Measurements from ENCODE around the gene SANBR. TPM values are rescaled to one million over a fixed set of nuclear protein-coding genes. Genes with fewer than 3 reads are reported as not detected.

Gene SANBR
- total RNA-seq, 1 donor from 2014 or later = 16.0 TPM

- no peak for DNase-seq (ENCODE audit: extremely low read depth, low read depth, low spot score)
Measured at GRCh38 chr2:61089797-61090196, 24.1 kb downstream of the SANBR start.

DNA sequence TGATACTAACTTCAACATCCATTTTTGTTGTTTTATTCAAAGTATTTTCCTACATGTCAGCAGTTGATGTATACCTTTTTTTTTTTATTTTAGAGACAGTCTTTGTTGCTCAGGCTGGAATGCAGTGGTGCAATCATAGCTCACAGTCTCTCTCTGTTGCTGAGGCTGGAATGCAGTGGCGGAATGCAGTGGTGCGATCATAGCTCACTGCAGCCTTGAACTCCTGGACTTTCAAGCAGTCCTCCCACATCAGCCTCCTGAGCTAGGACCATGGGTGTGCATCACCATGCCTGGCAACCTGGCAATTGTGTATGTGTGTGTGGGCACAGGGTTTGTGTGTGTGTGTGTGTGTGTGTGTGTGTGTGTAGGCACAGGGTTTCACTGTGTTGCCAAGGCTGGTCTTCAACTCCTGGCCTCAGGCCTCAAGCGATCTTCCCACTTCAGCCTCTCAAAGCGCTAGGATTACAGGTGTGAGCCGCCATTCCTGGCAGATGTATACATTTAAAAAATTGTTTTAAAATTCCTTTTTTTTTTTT lies 24.8 kb downstream of the SANBR start:
- DNase-seq (ENCODE audit: extremely low read depth, low read depth, low spot score) = no peak

- no peak for DNase-seq (ENCODE audit: extremely low read depth, low read depth, low spot score)
Measured at GRCh38 chr2:61091485-61091884, 25.8 kb downstream of the SANBR start.

DNA sequence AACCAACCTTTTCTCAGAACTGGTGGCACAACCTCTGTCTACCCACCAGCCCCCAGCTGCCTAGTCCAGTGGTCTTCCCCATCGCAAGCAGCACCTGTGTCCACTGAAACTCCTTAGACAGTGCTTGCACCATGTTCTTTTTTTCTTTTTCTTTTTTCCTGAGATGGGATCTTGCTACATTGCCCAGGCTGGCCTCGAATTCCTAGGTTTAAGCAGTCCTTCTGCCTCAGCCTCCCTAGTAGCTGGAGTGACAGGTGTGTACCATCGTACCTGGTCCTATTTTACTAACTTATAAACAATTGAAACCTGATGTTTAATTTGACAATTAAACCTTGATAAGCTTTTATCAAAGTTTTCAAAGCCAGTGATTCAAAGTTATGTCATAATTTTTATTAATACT lies 30.8 kb downstream of the SANBR start:
- no peak for DNase-seq (ENCODE audit: extremely low read depth, low read depth, low spot score)

- DNase-seq (ENCODE audit: extremely low read depth, low read depth, low spot score) = no peak
Measured at GRCh38 chr2:61100801-61101200, 35.1 kb downstream of the SANBR start.

DNA sequence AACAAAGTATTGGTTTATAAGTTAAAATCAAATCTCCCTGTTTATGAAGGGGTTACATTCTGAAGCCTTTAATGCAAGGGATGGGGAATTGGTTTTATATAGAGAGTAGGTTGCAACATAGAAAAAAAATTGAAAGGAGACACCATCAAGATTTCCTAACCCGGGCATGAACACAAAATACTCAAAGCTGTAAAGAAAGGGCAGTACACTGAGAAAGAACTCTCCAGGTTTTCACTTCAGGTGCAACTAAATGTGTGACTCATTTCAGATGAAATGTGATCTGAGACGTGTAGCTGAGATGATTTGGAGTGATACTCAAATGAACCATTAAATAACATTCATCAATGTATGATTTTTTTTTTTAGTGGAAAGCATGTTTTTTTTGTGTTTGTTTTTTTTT lies 43.6 kb downstream of the SANBR start:
- DNase-seq (ENCODE audit: extremely low read depth, low read depth, low spot score) = no peak

- no peak for DNase-seq (ENCODE audit: extremely low read depth, low read depth, low spot score)
Measured at GRCh38 chr2:61111708-61112107, 46.0 kb downstream of the SANBR start.

GRCh38 chr2:61114147-61114546 lies 48.5 kb downstream of the SANBR start:
- DNase-seq (ENCODE audit: extremely low read depth, low read depth, low spot score) = no peak

Other genes starting within 250 kb of the SANBR start
- 10.7 and 17.3 TPM in 2 replicates for gene REL, start 184.3 kb upstream of the SANBR start, total RNA-seq
- 23.2 and 31.8 TPM in 2 replicates for gene PEX13, start 48.2 kb upstream of the SANBR start, total RNA-seq
- gene PUS10, start 47.6 kb upstream of the SANBR start, total RNA-seq = 9.3 and 16.0 TPM in 2 replicates
- gene C2orf74, start 96.3 kb downstream of the SANBR start, total RNA-seq = 8.3 and 15.3 TPM in 2 replicates

All from glomerular endothelial cell (primary cell).